Fibroblast of lung (primary cell): ENCODE data around the gene RIPOR2.
A peak's percentile ranks its signal among the peaks of the same experiment; 100 is the strongest.

Source experiments
- EZH2 ChIP-seq: IDR thresholded peaks from 2 replicates; pipeline ENCODE4 v1.5.1; 2012; ENCODE audit warnings: low read length, control low read depth, mild to moderate bottlenecking; ENCODE audit errors: missing control alignments
- TF ChIP-seq, protein P1 (sequence below), 2 donors: IDR thresholded peaks in 1 of 2; conservative IDR thresholded peaks in 1 of 2; 1 replicate in 1 of 2; 2 replicates in 1 of 2; pipeline ENCODE4 v1.5.1; 2011 to 2012; ENCODE audit warnings: low read length in 2 of 2, control low read depth in 1 of 2, inconsistent platforms in 1 of 2, low read depth in 1 of 2, mild to moderate bottlenecking in 1 of 2

- TF ChIP-seq, protein P1, sequence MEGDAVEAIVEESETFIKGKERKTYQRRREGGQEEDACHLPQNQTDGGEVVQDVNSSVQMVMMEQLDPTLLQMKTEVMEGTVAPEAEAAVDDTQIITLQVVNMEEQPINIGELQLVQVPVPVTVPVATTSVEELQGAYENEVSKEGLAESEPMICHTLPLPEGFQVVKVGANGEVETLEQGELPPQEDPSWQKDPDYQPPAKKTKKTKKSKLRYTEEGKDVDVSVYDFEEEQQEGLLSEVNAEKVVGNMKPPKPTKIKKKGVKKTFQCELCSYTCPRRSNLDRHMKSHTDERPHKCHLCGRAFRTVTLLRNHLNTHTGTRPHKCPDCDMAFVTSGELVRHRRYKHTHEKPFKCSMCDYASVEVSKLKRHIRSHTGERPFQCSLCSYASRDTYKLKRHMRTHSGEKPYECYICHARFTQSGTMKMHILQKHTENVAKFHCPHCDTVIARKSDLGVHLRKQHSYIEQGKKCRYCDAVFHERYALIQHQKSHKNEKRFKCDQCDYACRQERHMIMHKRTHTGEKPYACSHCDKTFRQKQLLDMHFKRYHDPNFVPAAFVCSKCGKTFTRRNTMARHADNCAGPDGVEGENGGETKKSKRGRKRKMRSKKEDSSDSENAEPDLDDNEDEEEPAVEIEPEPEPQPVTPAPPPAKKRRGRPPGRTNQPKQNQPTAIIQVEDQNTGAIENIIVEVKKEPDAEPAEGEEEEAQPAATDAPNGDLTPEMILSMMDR (conservative IDR thresholded peaks at IDR 0.05 in 1 of 2, IDR thresholded peaks at IDR 0.05 in 1 of 2; ENCODE audit: low read depth in 1 of 2, low read length in 2 of 2) = peak in 1 of 2 donors; percentile 6
- TF ChIP-seq EZH2 = no peak
These were observed 25.3 kb downstream of the RIPOR2 start for GRCh38 chr6:24910331-24910960.
